HG03025 (cell line): Measurements from ENCODE around the gene C1orf105.

ENCODE experiments used
- ATAC-seq: cut with Tn5 transposase; IDR thresholded peaks from one replicate; pipeline ENCODE4 v1.9.1; 2021; ENCODE audit warnings: mild to moderate bottlenecking, moderate library complexity; ENCODE audit not compliant: unreplicated experiment, low FRiP score

Gene C1orf105

DNA sequence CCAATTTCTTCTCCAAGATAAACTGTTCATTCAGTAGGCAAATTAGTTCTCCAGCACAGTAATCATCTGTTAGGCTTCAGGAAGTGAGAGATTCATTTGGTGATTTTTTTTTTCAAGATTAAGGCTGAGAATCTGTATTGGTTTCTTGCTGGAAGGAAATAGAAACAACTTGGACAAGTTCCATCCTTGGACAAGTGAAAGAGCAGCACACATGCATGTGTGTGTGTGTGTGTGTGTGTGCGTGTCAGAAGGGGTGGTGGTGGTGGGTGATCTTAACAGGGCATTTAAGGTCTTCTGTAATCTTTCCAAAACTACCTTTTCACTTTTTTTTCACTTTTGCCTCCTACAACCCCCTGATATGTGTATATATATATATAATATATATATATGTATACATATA, 96.6 kb downstream of the C1orf105 start:
- ATAC-seq, result no peak

GRCh38 chr1:172517545-172517944, 97.1 kb downstream of the C1orf105 start:
- ATAC-seq, result no peak
